Left lung (tissue), 10 donors: ENCODE results near the gene DDX24. TPM values are rescaled to one million over a fixed set of nuclear protein-coding genes. Genes with fewer than 3 reads are reported as not detected.

Experiments used
- ATAC-seq: fragments of 200-7000 bp; cut with Tn5 transposase; one replicate; pipeline ENCODE4 v1.9.1; 2020; ENCODE audit warnings: moderate library complexity
- DNase-seq, 4 donors: peaks; one replicate each; pipeline ENCODE4 v3.0.0-alpha.2; 2013 to 2020
- H3K27ac ChIP-seq, 2 donors: fragments of 200-600 bp; sonication (generic) in 1 of 2; one replicate each; pipeline versions ENCODE4 v1.5.0 to v1.8.0; 2020 to 2021
- H3K27me3 ChIP-seq, 2 donors: fragments of 200-600 bp; sonication (generic) in 1 of 2; one replicate each; pipeline versions ENCODE4 v1.5.0 to v1.8.0; 2020 to 2021
- H3K36me3 ChIP-seq, 2 donors: fragments of 200-600 bp; sonication (generic) in 1 of 2; one replicate each; pipeline versions ENCODE4 v1.5.0 to v1.8.0; 2020 to 2021
- H3K4me1 ChIP-seq, 2 donors: fragments of 200-600 bp; one replicate each; pipeline ENCODE4 v1.8.0; 2021
- H3K4me3 ChIP-seq, 2 donors: fragments of 200-600 bp; sonication (generic) in 1 of 2; one replicate each; pipeline versions ENCODE4 v1.5.0 to v1.8.0; 2020 to 2021; ENCODE audit warnings: mild to moderate bottlenecking in 1 of 2
- H3K9me3 ChIP-seq, 2 donors: fragments of 200-600 bp; sonication (generic) in 1 of 2; one replicate each; pipeline versions ENCODE4 v1.5.0 to v1.8.0; 2020 to 2021
- CTCF ChIP-seq, 2 donors: fragments of 200-600 bp; sonication (generic) in 1 of 2; IDR thresholded peaks; one replicate each; pipeline versions ENCODE4 v1.5.0 to v1.8.0; 2021; ENCODE audit warnings: antibody characterized with exemption in 2 of 2
- intact Hi-C, 2 donors: fragments of 100-400 bp; cut with DNase I; formaldehyde crosslinking; loops; one replicate each; pipeline versions ENCODE4 v1.11.2 to v1.14.2; 2022
- polyA plus RNA-seq, 6 donors: library from polyadenylated mRNA; unstranded; fragments of 120-200 nt; gene quantifications; one replicate each; pipeline ENCODE4 v1.2.1, GENCODE V29; 2013; ENCODE audit not compliant: insufficient read length in 6 of 6
- total RNA-seq, 2 donors: library from RNA; stranded (reverse); fragmentation: NEBNext Ultra II Directional; extraction: Animal tissue kit (Norgen Biotek cat#: 25700); gene quantifications; one replicate each; pipeline ENCODE4 v1.2.1, GENCODE V29; 2021
- donor health status: DM: no; HTN: yes; CAD: no.
- donor health status: DM: no; HTN: no; CAD: no.

The DDX24 gene
- total and polyA plus RNA-seq, 8 donors, result 127 to 148 (median 139) TPM

- peak in 2 of 4 donors; percentile 57 to 60 for DNase-seq
- no peak overlapping the region for H3K27ac ChIP-seq
- H3K36me3 ChIP-seq, result no peaks in the 10 kb centered on the region
- peak; percentile 96 for ATAC-seq
- no peaks in the 10 kb centered on the region for H3K9me3 ChIP-seq
- H3K4me1 ChIP-seq, result no peaks in the 10 kb centered on the region
- H3K4me3 ChIP-seq, result no peak overlapping the region
- TF ChIP-seq CTCF (IDR thresholded peaks at IDR 0.05), result peak; percentile 75 to 86
- no peaks in the 10 kb centered on the region for H3K27me3 ChIP-seq
- intact Hi-C loops, result no loop called here
Observed at GRCh38 chr14:94036313-94037167, 44.5 kb downstream of the DDX24 start.

GRCh38 chr14:94034886-94035285, 46.1 kb downstream of the DDX24 start:
- intact Hi-C loops, result loop anchor here in 1 of 2 donors (5.0 kb wide), 1 partner anchor 102 kb away; no protein-coding TSS in a partner anchor
- no peak for ATAC-seq
- H3K4me3 ChIP-seq, result no peak overlapping the region
- H3K4me1 ChIP-seq, result no peaks in the 10 kb centered on the region
- H3K36me3 ChIP-seq, result no peaks in the 10 kb centered on the region
- no peaks in the 10 kb centered on the region for H3K27me3 ChIP-seq
- H3K9me3 ChIP-seq, result no peaks in the 10 kb centered on the region
- no peak for DNase-seq
- no peak overlapping the region for H3K27ac ChIP-seq
- no peak for TF ChIP-seq CTCF (IDR thresholded peaks at IDR 0.05)

GRCh38 chr14:94031883-94032279, 49.1 kb downstream of the DDX24 start:
- ATAC-seq (no peak), DNase-seq (no peak)
- no peak overlapping the region for H3K4me3 ChIP-seq
- no peak overlapping the region for H3K27ac ChIP-seq
- intact Hi-C loops, result loop anchor here in 1 of 2 donors (5.0 kb wide), 1 partner anchor 105 kb away; no protein-coding TSS in a partner anchor
- H3K4me1 ChIP-seq, result peaks cover 2 to 12% of the 10 kb centered on the region in 2 donors
- H3K36me3 ChIP-seq, result no peaks in the 10 kb centered on the region
- no peak for TF ChIP-seq CTCF (IDR thresholded peaks at IDR 0.05)
- H3K27me3 ChIP-seq, result no peaks in the 10 kb centered on the region
- no peaks in the 10 kb centered on the region for H3K9me3 ChIP-seq

GRCh38 chr14:94031161-94031882, 49.7 kb downstream of the DDX24 start:
- Histone ChIP-seq H3K27me3 (no peaks in the 10 kb centered on the region), H3K4me1 (peaks cover 5 to 16% of the 10 kb centered on the region in 2 donors), H3K36me3 (no peaks in the 10 kb centered on the region), H3K27ac (no peak overlapping the region), H3K9me3 (no peaks in the 10 kb centered on the region), H3K4me3 (no peak overlapping the region)
- TF ChIP-seq CTCF (IDR thresholded peaks at IDR 0.05), result no peak
- intact Hi-C loops, result loop anchor here in 1 of 2 donors (5.0 kb wide), 1 partner anchor 106 kb away; no protein-coding TSS in a partner anchor
- DNase-seq (no peak), ATAC-seq (no peak)

- intact Hi-C loops, result loop anchor here in 1 of 2 donors (5.0 kb wide), 1 partner anchor 107 kb away; no protein-coding TSS in a partner anchor
- Histone ChIP-seq H3K9me3 (no peaks in the 10 kb centered on the region), H3K27me3 (no peaks in the 10 kb centered on the region), H3K36me3 (no peaks in the 10 kb centered on the region), H3K4me1 (peaks cover 5 to 21% of the 10 kb centered on the region in 2 donors), H3K4me3 (no peak overlapping the region), H3K27ac (no peak overlapping the region)
- ATAC-seq, result no peak
- no peak for TF ChIP-seq CTCF (IDR thresholded peaks at IDR 0.05)
- DNase-seq, result no peak
Observed at GRCh38 chr14:94030571-94030970, 50.4 kb downstream of the DDX24 start.
